ENCODE data around the gene FBXL15.

- TF ChIP-seq POLR2A (IDR thresholded peaks at IDR 0.05) (no peak), CTCF (IDR thresholded peaks at IDR 0.05) (no peak)
Observed at GRCh38 chr10:102435133-102435497, 14.5 kb downstream of the FBXL15 start.

All from heart left ventricle (tissue), 13 donors.